H1 (cell line): Measurements from ENCODE around the gene MIB1. TPM values are rescaled to one million over a fixed set of nuclear protein-coding genes. Genes with fewer than 3 reads are reported as not detected.

Experiments used
- CTCF ChIA-PET: fragments of 300-600 bp; sonication (Branson Sonifier 250); formaldehyde crosslinking; loops from one replicate; lab custom pipeline; 2021; ENCODE audit not compliant: partially characterized antibody; lab: Charles Lee
- POLR2A ChIA-PET: fragments of 300-600 bp; sonication (Branson Sonifier 250); formaldehyde crosslinking; loops from one replicate; lab custom pipeline; 2021; ENCODE audit warnings: inconsistent platforms; ENCODE audit not compliant: partially characterized antibody; lab: Charles Lee
- DNase-seq, 2 experiments: peaks; one replicate each; pipeline versions ENCODE4 v3.0.0 to v3.0.0-alpha.2; 2010 to 2022; ENCODE audit warnings: low spot score in 2 of 2, low read depth in 1 of 2, mixed read lengths in 1 of 2
- FAIRE-seq: peaks from 2 replicates; lab custom pipeline; 2011; peaks lifted over from hg19 to GRCh38; lab: Jason Lieb, UNC
- H2AFZ ChIP-seq: 2 replicates; pipeline ENCODE4 v1.8.1; 2012; ENCODE audit warnings: low read length, inconsistent platforms
- H2AK5ac ChIP-seq: 2 replicates; pipeline ENCODE4 v1.6.1; 2013; ENCODE audit warnings: low read depth, low read length
- H2BK120ac ChIP-seq: replicated peaks from 2 replicates; pipeline ENCODE3; 2013; ENCODE audit warnings: low read depth, low read length, inconsistent platforms
- H2BK12ac ChIP-seq: 2 replicates; pipeline ENCODE4 v1.6.1; 2013; ENCODE audit warnings: low read depth, low read length
- H2BK15ac ChIP-seq: 2 replicates; pipeline ENCODE4 v1.6.1; 2013; ENCODE audit warnings: low read length
- H2BK20ac ChIP-seq: 2 replicates; pipeline ENCODE4 v1.6.1; 2013; ENCODE audit warnings: low read length
- H2BK5ac ChIP-seq: 2 replicates; pipeline ENCODE4 v1.6.1; 2013; ENCODE audit warnings: low read depth, low read length
- H3K14ac ChIP-seq: 2 replicates; pipeline ENCODE4 v1.6.1; 2013; ENCODE audit warnings: inconsistent platforms; ENCODE audit not compliant: insufficient read length
- H3K18ac ChIP-seq: 2 replicates; pipeline ENCODE4 v1.6.1; 2013; ENCODE audit warnings: low read length; ENCODE audit errors: extremely low read depth
- H3K23ac ChIP-seq: 2 replicates; pipeline ENCODE4 v1.6.1; 2013; ENCODE audit warnings: inconsistent platforms; ENCODE audit not compliant: insufficient read length
- H3K23me2 ChIP-seq: 2 replicates; pipeline ENCODE4 v1.6.1; 2013; ENCODE audit warnings: low read depth, low read length
- H3K27ac ChIP-seq: 2 replicates; pipeline ENCODE4 v1.6.1; 2011; ENCODE audit warnings: low read depth, low read length, inconsistent platforms
- H3K27me3 ChIP-seq, 4 experiments: replicated peaks in 1 of 4; 1 replicate in 1 of 4; 2 replicates in 3 of 4; pipeline versions ENCODE4 v1.6.1 to v1.8.1; 2011 to 2013; ENCODE audit warnings: low read length in 3 of 4, mild to moderate bottlenecking in 3 of 4, inconsistent platforms in 2 of 4, mixed read lengths in 2 of 4, moderate library complexity in 1 of 4; ENCODE audit not compliant: control insufficient read depth in 3 of 4, insufficient read depth in 3 of 4; ENCODE audit errors: extremely low read depth in 1 of 4
- H3K36me3 ChIP-seq, 4 experiments: 2 replicates each; pipeline versions ENCODE4 v1.6.1 to v1.8.1; 2011 to 2013; ENCODE audit warnings: mild to moderate bottlenecking in 4 of 4, low read length in 3 of 4, moderate library complexity in 2 of 4, control low read depth in 1 of 4, inconsistent platforms in 1 of 4; ENCODE audit not compliant: insufficient read depth in 4 of 4, control insufficient read depth in 2 of 4
- H3K4ac ChIP-seq: replicated peaks from 2 replicates; pipeline ENCODE3; 2013; ENCODE audit warnings: low read length, low read depth, mixed read lengths, inconsistent platforms; ENCODE audit not compliant: insufficient read length
- H3K4me1 ChIP-seq, 4 experiments: replicated peaks in 1 of 4; 1 replicate in 1 of 4; 2 replicates in 3 of 4; pipeline versions ENCODE4 v1.6.1 to v1.8.1; 2011 to 2013; ENCODE audit warnings: low read length in 3 of 4, inconsistent platforms in 2 of 4, mixed read lengths in 1 of 4; ENCODE audit not compliant: insufficient read depth in 4 of 4, control insufficient read depth in 3 of 4
- H3K4me2 ChIP-seq, 2 experiments: 2 replicates each; pipeline versions ENCODE4 v1.6.1 to v1.8.1; 2011 to 2013; ENCODE audit warnings: low read depth in 2 of 2, low read length in 2 of 2, control low read depth in 1 of 2, inconsistent platforms in 1 of 2, mild to moderate bottlenecking in 1 of 2; ENCODE audit not compliant: insufficient read depth in 1 of 2
- H3K4me3 ChIP-seq, 4 experiments: fragments of 200-600, 300-600 bp in 1 of 4; sonication (generic), shearing (Covaris generic), sonication (Bioruptor Twin) in 1 of 4; 2 replicates each; pipeline versions ENCODE4 v1.5.1 to v1.8.1; 2011 to 2016; ENCODE audit warnings: low read length in 4 of 4, low read depth in 3 of 4, control low read depth in 2 of 4, inconsistent platforms in 2 of 4, mild to moderate bottlenecking in 2 of 4, mixed read lengths in 1 of 4, moderate library complexity in 1 of 4; ENCODE audit not compliant: insufficient read depth in 2 of 4; ENCODE audit errors: extremely low read depth in 1 of 4
- H3K56ac ChIP-seq: replicated peaks from 2 replicates; pipeline ENCODE3; 2013; ENCODE audit warnings: low read depth, mild to moderate bottlenecking, mixed read lengths, low read length, inconsistent platforms; ENCODE audit not compliant: insufficient read length
- H3K79me1 ChIP-seq: 2 replicates; pipeline ENCODE4 v1.6.1; 2013; ENCODE audit warnings: low read depth, low read length, control low read depth
- H3K79me2 ChIP-seq, 2 experiments: 2 replicates each; pipeline versions ENCODE4 v1.6.1 to v1.8.1; 2012 to 2013; ENCODE audit warnings: low read length in 2 of 2, mild to moderate bottlenecking in 2 of 2, inconsistent platforms in 1 of 2; ENCODE audit not compliant: insufficient read depth in 2 of 2, control insufficient read depth in 1 of 2
- H3K9ac ChIP-seq, 4 experiments: replicated peaks in 1 of 4; 1 replicate in 1 of 4; 2 replicates in 3 of 4; pipeline versions ENCODE4 v1.6.1 to v1.8.1; 2011 to 2013; ENCODE audit warnings: low read depth in 3 of 4, low read length in 3 of 4, control low read depth in 2 of 4, mild to moderate bottlenecking in 2 of 4, moderate library complexity in 2 of 4, inconsistent platforms in 1 of 4; ENCODE audit errors: extremely low read depth in 1 of 4
- H3K9me3 ChIP-seq, 2 experiments: 2 replicates each; pipeline versions ENCODE4 v1.6.1 to v1.8.1; 2012 to 2013; ENCODE audit warnings: mild to moderate bottlenecking in 2 of 2, moderate library complexity in 2 of 2, control low read depth in 1 of 2, inconsistent platforms in 1 of 2, low read depth in 1 of 2, low read length in 1 of 2, mixed read lengths in 1 of 2; ENCODE audit not compliant: insufficient read depth in 2 of 2
- H4K20me1 ChIP-seq, 2 experiments: replicated peaks in 1 of 2; 2 replicates each; pipeline versions ENCODE3 to v1.8.1; 2011 to 2013; ENCODE audit warnings: inconsistent platforms in 2 of 2, low read length in 2 of 2, mild to moderate bottlenecking in 1 of 2; ENCODE audit not compliant: insufficient read depth in 2 of 2, control insufficient read depth in 1 of 2
- H4K5ac ChIP-seq: 2 replicates; pipeline ENCODE4 v1.6.1; 2013; ENCODE audit warnings: low read length, low read depth, mixed read lengths, inconsistent platforms; ENCODE audit not compliant: insufficient read length
- H4K8ac ChIP-seq: 2 replicates; pipeline ENCODE4 v1.8.0; 2013; ENCODE audit warnings: mild to moderate bottlenecking, moderate library complexity, low read length, inconsistent platforms; ENCODE audit not compliant: insufficient read depth; ENCODE audit errors: extremely low read depth
- H4K91ac ChIP-seq: replicated peaks from 2 replicates; pipeline ENCODE3; 2013; ENCODE audit warnings: low read length, mixed read lengths, inconsistent platforms; ENCODE audit not compliant: insufficient read length
- SIN3A ChIP-seq, 2 experiments: IDR thresholded peaks in 1 of 2; conservative IDR thresholded peaks in 1 of 2; 2 replicates each; pipeline ENCODE4 v1.6.1; 2011 to 2012; ENCODE audit warnings: low read length in 2 of 2, improper control_type of control experiment in 1 of 2, low read depth in 1 of 2, mild to moderate bottlenecking in 1 of 2
- SRF ChIP-seq: IDR thresholded peaks from 2 replicates; pipeline ENCODE4 v1.6.1; 2011; ENCODE audit warnings: mild to moderate bottlenecking, low read depth, low read length, moderate library complexity
- TEAD4 ChIP-seq: IDR thresholded peaks from 2 replicates; pipeline ENCODE4 v1.6.1; 2012; ENCODE audit warnings: low read depth, low read length, inconsistent platforms, mixed read lengths
- WGBS, 2 experiments: shearing (Covaris generic) in 1 of 2; methylation state at CpG; one replicate each; pipeline versions ENCODE4 v1.1.6 to v1.1.7; 2013 to 2015; ENCODE audit warnings: low lambda C conversion rate in 2 of 2, mixed read lengths in 2 of 2, inconsistent platforms in 1 of 2, low coverage in 1 of 2, missing lambda C conversion rate in 1 of 2; ENCODE audit not compliant: insufficient replicate concordance in 2 of 2, insufficient coverage in 1 of 2, insufficient read length in 1 of 2; ENCODE audit errors: extremely low coverage in 1 of 2, missing lambda C conversion rate in 1 of 2; 5-methylcytosine and 5-hydroxymethylcytosine counted together
- polyA plus RNA-seq, 7 experiments: library from polyadenylated mRNA; depleted of rRNA in 3 of 7; stranded (reverse) in 5 of 7; unstranded in 2 of 7; fragments of >200 nt in 5 of 7; fragments of 200-250 nt in 2 of 7; gene quantifications; 1 replicate in 5 of 7; 2 replicates in 1 of 7; 4 replicates in 1 of 7; pipeline versions ENCODE4 v1.2.1 to v1.2.3, GENCODE V29; 2011 to 2013; ENCODE audit warnings: missing spikeins in 2 of 7, mixed read lengths in 2 of 7
- total RNA-seq: library from RNA; stranded (reverse); fragmentation: NEBNext Ultra II Directional; extraction: Animal tissue kit (Norgen Biotek cat#: 25700); gene quantifications from 2 replicates; pipeline ENCODE4 v1.2.1, GENCODE V29; 2021

The MIB1 gene
- total and polyA plus RNA-seq, 2 of the 8 experiments (the other 6 are each of a cell fraction or from before 2014, with no cell fraction given), result 8.2 to 60.3 TPM

DNA sequence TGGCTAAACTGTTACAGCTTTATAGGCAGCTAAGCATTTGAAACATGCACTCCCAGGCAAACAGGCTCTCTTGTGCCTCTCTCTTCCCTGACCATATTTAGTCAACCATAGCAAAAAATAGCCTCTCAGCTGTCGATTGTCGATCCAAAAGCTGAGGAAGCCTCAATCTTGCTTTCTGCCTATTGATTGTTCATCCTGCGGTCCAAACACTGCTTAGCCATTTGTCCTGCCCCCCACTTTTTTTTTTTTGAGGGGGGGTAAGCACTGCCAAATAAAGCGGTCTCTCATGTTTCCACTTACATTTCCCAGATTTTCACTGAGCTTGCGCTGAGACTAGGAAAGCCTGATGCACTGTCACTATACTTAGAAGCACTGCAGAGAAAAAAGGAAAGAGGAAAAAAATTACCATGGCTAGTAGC lies 90.8 kb downstream of the MIB1 start:
- Histone ChIP-seq H4K20me1 (no peaks in the 10 kb centered on the region), H2AK5ac (no peak overlapping the region), H2AFZ (no peak overlapping the region), H4K91ac (no peak overlapping the region), H3K9ac (no peak overlapping the region), H2BK20ac (no peak overlapping the region), H3K23me2 (no peaks in the 10 kb centered on the region), H2BK12ac (no peak overlapping the region), H4K5ac (no peak overlapping the region), H3K14ac (no peak overlapping the region), H3K27ac (no peak overlapping the region), H3K4me1 (peaks cover 0 to 2% (median 0%) of the 10 kb centered on the region in 4 experiments; a peak in 2 of 7 replicates), H3K36me3 (no peaks in the 10 kb centered on the region; a peak in 2 of 8 replicates), H3K27me3 (no peaks in the 10 kb centered on the region), H4K8ac (no peak overlapping the region), H3K79me2 (no peaks in the 10 kb centered on the region), H2BK5ac (no peak overlapping the region), H3K9me3 (no peaks in the 10 kb centered on the region), H3K18ac (no peak overlapping the region), H2BK120ac (no peak overlapping the region), H3K79me1 (no peaks in the 10 kb centered on the region), H3K4me2 (no peak overlapping the region), H3K23ac (no peak overlapping the region), H2BK15ac (no peak overlapping the region), H3K4me3 (no peak overlapping the region), H3K56ac (no peak overlapping the region), H3K4ac (no peak overlapping the region)
- WGBS, 2 experiments, result 92% methylated on average over 5 of the region's 5 CpGs; no CpG with 5 or more reads in 1 of the 2 experiments
- peak; percentile 35; the same call in 1 of the 2 replicates for TF ChIP-seq SRF
- no peak for TF ChIP-seq TEAD4
- no peak for TF ChIP-seq SIN3A (conservative IDR thresholded peaks at IDR 0.05 in 1 of 2, IDR thresholded peaks at IDR 0.05 in 1 of 2; ENCODE audit: low read depth in 1 of 2, low read length in 2 of 2)
- FAIRE-seq (peak; percentile 13), DNase-seq (no peak)
- ChIA-PET POLR2A (interaction anchor here (1.6 kb wide), 1 partner anchor 22 kb away, joined by 3 read pairs; no protein-coding TSS in a partner anchor), CTCF (no interaction called here)
